Esophagus muscularis mucosa (tissue), 4 donors: ENCODE measurements around the gene GRIN3A. TPM values are rescaled to one million over a fixed set of nuclear protein-coding genes. Genes with fewer than 3 reads are reported as not detected.
"Not testable (repeated sequence)": the region's sequence is repeated elsewhere in the genome, so short reads cannot be mapped to it uniquely, and the experiment has no call there.

Experiments used
- DNase-seq: peaks from one replicate; pipeline ENCODE4 v3.0.0-alpha.2; 2017; ENCODE audit errors: extremely low spot score
- H3K27ac ChIP-seq, 4 donors: fragments of 200-600 bp; sonication (generic); replicated peaks in 1 of 4; 1 replicate in 3 of 4; 2 replicates in 1 of 4; pipeline ENCODE4 v1.5.1; 2016 to 2019; ENCODE audit warnings: mild to moderate bottlenecking in 1 of 4
- H3K27me3 ChIP-seq, 4 donors: fragments of 200-600 bp; sonication (generic); one replicate each; pipeline versions ENCODE4 v1.5.1 to v1.6.0; 2016 to 2019
- H3K36me3 ChIP-seq, 4 donors: fragments of 200-600 bp; sonication (generic); one replicate each; pipeline ENCODE4 v1.5.1; 2016 to 2019
- H3K4me1 ChIP-seq, 4 donors: fragments of 200-600 bp; sonication (generic); one replicate each; pipeline ENCODE4 v1.5.1; 2016 to 2019
- H3K4me3 ChIP-seq, 4 donors: fragments of 200-600 bp; sonication (generic); 1 replicate in 2 of 4; 2 replicates in 2 of 4; pipeline ENCODE4 v1.5.1; 2016 to 2019; ENCODE audit warnings: mild to moderate bottlenecking in 4 of 4, moderate library complexity in 1 of 4
- H3K9me3 ChIP-seq, 4 donors: fragments of 200-600 bp; sonication (generic); 1 replicate in 3 of 4; 2 replicates in 1 of 4; pipeline ENCODE4 v1.5.1; 2016 to 2019
- CTCF ChIP-seq, 3 experiments: fragments of 200-600 bp in 2 of 3; fragments of 450-650 bp in 1 of 3; sonication (generic) in 2 of 3; IDR thresholded peaks; one replicate each; pipeline ENCODE4 v1.5.1; 2017 to 2019; ENCODE audit warnings: antibody characterized with exemption in 3 of 3, mild to moderate bottlenecking in 2 of 3, moderate library complexity in 1 of 3
- EP300 ChIP-seq: sonication (generic); formaldehyde crosslinking; IDR thresholded peaks from one replicate; pipeline ENCODE4 v1.6.1; 2017; ENCODE audit warnings: antibody characterized with exemption
- POLR2A ChIP-seq: fragments of 450-650 bp; IDR thresholded peaks from one replicate; pipeline ENCODE4 v1.6.1; 2017; ENCODE audit warnings: antibody characterized with exemption, moderate library complexity, mild to moderate bottlenecking, low read depth
- POLR2AphosphoS5 ChIP-seq, 2 donors: sonication (generic); formaldehyde crosslinking; IDR thresholded peaks; one replicate each; pipeline ENCODE4 v1.6.1; 2017; ENCODE audit warnings: antibody characterized with exemption in 2 of 2
- WGBS: methylation state at CpG from one replicate; pipeline ENCODE4 v1.1.5; 2018; 5-methylcytosine and 5-hydroxymethylcytosine counted together
- intact Hi-C: fragments of 100-400 bp; cut with DNase I; formaldehyde crosslinking; loops from one replicate; pipeline ENCODE4 v1.15.1; 2023
- total RNA-seq, 4 donors: library from RNA; depleted of rRNA; stranded (reverse); fragments of >200 nt; gene quantifications; one replicate each; pipeline versions ENCODE4 v1.1.0 to v1.2.1, GENCODE V29; 2016

Gene GRIN3A
- total RNA-seq, 4 donors from 2014 or later, result under 0.01 to 0.58 (median 0.37) TPM

GRCh38 chr9:101564252-101564651, 174.2 kb downstream of the GRIN3A start:
- Histone ChIP-seq H3K4me3 (no peak overlapping the region), H3K27ac (no peak overlapping the region), H3K9me3 (no peaks in the 10 kb centered on the region), H3K36me3 (peaks cover 51 to 100% (median 68%) of the 10 kb centered on the region in 4 donors), H3K4me1 (no peaks in the 10 kb centered on the region), H3K27me3 (no peaks in the 10 kb centered on the region)
- intact Hi-C loops, result no loop called here
- no peak for DNase-seq
- TF ChIP-seq POLR2AphosphoS5 (IDR thresholded peaks at IDR 0.05), result no peak
- no peak for TF ChIP-seq CTCF (IDR thresholded peaks at IDR 0.05)
- no peak for TF ChIP-seq POLR2A
- no peak for TF ChIP-seq EP300

- Histone ChIP-seq H3K27me3 (no peaks in the 10 kb centered on the region), H3K4me1 (no peaks in the 10 kb centered on the region), H3K4me3 (no peak overlapping the region), H3K36me3 (peaks cover 49 to 100% (median 76%) of the 10 kb centered on the region in 4 donors), H3K9me3 (no peaks in the 10 kb centered on the region), H3K27ac (no peak overlapping the region)
- intact Hi-C loops, result no loop called here
- WGBS, result 97% methylated on average over 1 of the region's 1 CpG
- no peak for TF ChIP-seq POLR2AphosphoS5 (IDR thresholded peaks at IDR 0.05)
- TF ChIP-seq CTCF (IDR thresholded peaks at IDR 0.05), result no peak
- TF ChIP-seq POLR2A, result no peak
- no peak for TF ChIP-seq EP300
- DNase-seq, result no peak
Measured at GRCh38 chr9:101562966-101563365, 175.5 kb downstream of the GRIN3A start.

- Histone ChIP-seq H3K27ac (no peak overlapping the region), H3K9me3 (no peaks in the 10 kb centered on the region), H3K27me3 (no peaks in the 10 kb centered on the region), H3K36me3 (peaks cover 56 to 100% (median 82%) of the 10 kb centered on the region in 4 donors), H3K4me3 (no peak overlapping the region), H3K4me1 (no peaks in the 10 kb centered on the region)
- TF ChIP-seq CTCF (IDR thresholded peaks at IDR 0.05) (no peak), EP300 (no peak), POLR2AphosphoS5 (IDR thresholded peaks at IDR 0.05) (no peak), POLR2A (no peak)
- DNase-seq, result no peak
- 93% methylated on average over 1 of the region's 1 CpG for WGBS
- intact Hi-C loops, result no loop called here
Measured at GRCh38 chr9:101561740-101562139, 176.7 kb downstream of the GRIN3A start.

GRCh38 chr9:101549472-101550098, 188.9 kb downstream of the GRIN3A start:
- DNase-seq, H3K27ac ChIP-seq, H3K4me3 ChIP-seq, H3K4me1 ChIP-seq, intact Hi-C loops, H3K9me3 ChIP-seq, H3K27me3 ChIP-seq: not testable (repeated sequence)
- peaks cover 73 to 100% (median 90%) of the 10 kb centered on the region in 4 donors for H3K36me3 ChIP-seq
- TF ChIP-seq CTCF (IDR thresholded peaks at IDR 0.05), result peak; percentile 20 to 43 (median 34)
- WGBS, result 93% methylated on average over 11 of the region's 18 CpGs
